ENCODE measurements around the gene ITLN1.
"Not testable (repeated sequence)": the region's sequence is repeated elsewhere in the genome, so short reads cannot be mapped to it uniquely, and the experiment has no call there.

The ITLN1 gene

GRCh38 chr1:160883581-160884513, 1.1 kb downstream of the ITLN1 start:
- DNase-seq (ENCODE audit: low spot score) (no peak), FAIRE-seq (no peak)

GRCh38 chr1:160882582-160882981, 2.4 kb downstream of the ITLN1 start:
- DNase-seq (ENCODE audit: low spot score): no peak
- FAIRE-seq: no peak

- DNase-seq (ENCODE audit: low spot score); FAIRE-seq: not testable (repeated sequence)
These were observed 3.7 kb downstream of the ITLN1 start for GRCh38 chr1:160881264-160881663.

GRCh38 chr1:160880216-160880615, 4.8 kb downstream of the ITLN1 start:
- no peak for DNase-seq (ENCODE audit: low spot score)
- no peak for FAIRE-seq

- FAIRE-seq (peak; percentile 61), DNase-seq (ENCODE audit: low spot score) (no peak)
These were observed 5.9 kb downstream of the ITLN1 start for GRCh38 chr1:160879056-160879455.

- FAIRE-seq (no peak), DNase-seq (ENCODE audit: low spot score) (no peak)
These were observed 7.8 kb downstream of the ITLN1 start for GRCh38 chr1:160877221-160877620.

GRCh38 chr1:160876311-160876710, 8.7 kb downstream of the ITLN1 start:
- DNase-seq (ENCODE audit: low spot score): no peak

GRCh38 chr1:160875591-160875990, 9.4 kb downstream of the ITLN1 start:
- not testable (repeated sequence) for DNase-seq (ENCODE audit: low spot score); FAIRE-seq

More at GRCh38 chr1:160876311-160876710, 8.7 kb downstream of the ITLN1 start:
- no peak for FAIRE-seq

GRCh38 chr1:160874935-160875334, 10.0 kb downstream of the ITLN1 start:
- no peak for FAIRE-seq
- DNase-seq (ENCODE audit: low spot score): peak; percentile 42

- DNase-seq (ENCODE audit: low spot score): no peak
- FAIRE-seq: no peak
These were observed 16.8 kb downstream of the ITLN1 start for GRCh38 chr1:160868141-160868540.

GRCh38 chr1:160867651-160868050, 17.3 kb downstream of the ITLN1 start:
- DNase-seq (ENCODE audit: low spot score); FAIRE-seq: not testable (repeated sequence)

GRCh38 chr1:160866695-160867260, 18.2 kb downstream of the ITLN1 start:
- no peak for DNase-seq (ENCODE audit: low spot score)
- FAIRE-seq: no peak

GRCh38 chr1:160866001-160866694, 18.8 kb downstream of the ITLN1 start:
- DNase-seq (ENCODE audit: low spot score) (no peak), FAIRE-seq (no peak)

GRCh38 chr1:160865337-160865736, 19.6 kb downstream of the ITLN1 start:
- no peak for FAIRE-seq
- no peak for DNase-seq (ENCODE audit: low spot score)

GRCh38 chr1:160864173-160864572, 20.8 kb downstream of the ITLN1 start:
- no peak for FAIRE-seq
- no peak for DNase-seq (ENCODE audit: low spot score)

GRCh38 chr1:160863774-160864131, 21.2 kb downstream of the ITLN1 start:
- FAIRE-seq (no peak), DNase-seq (ENCODE audit: low spot score) (no peak)

- no peak for DNase-seq (ENCODE audit: low spot score)
These were observed 21.8 kb downstream of the ITLN1 start for GRCh38 chr1:160863061-160863773.

GRCh38 chr1:160862203-160863060, 22.5 kb downstream of the ITLN1 start, which contains the start of gene CD244:
CD244 (minus strand) TSS chr1:160862887; CDS start chr1:160862677, 210 bp downstream.
- FAIRE-seq: no peak
- DNase-seq (ENCODE audit: low spot score): no peak

More at GRCh38 chr1:160863061-160863773, 21.8 kb downstream of the ITLN1 start:
- no peak for FAIRE-seq

- no peak for FAIRE-seq
- no peak for DNase-seq (ENCODE audit: low spot score)
These were observed 24.0 kb downstream of the ITLN1 start for GRCh38 chr1:160860840-160861505.

- FAIRE-seq: no peak
- DNase-seq (ENCODE audit: low spot score): no peak
These were observed 25.8 kb downstream of the ITLN1 start for GRCh38 chr1:160859166-160859565.
